HepG2 (cell line): Measurements from ENCODE around the gene FRMD8. TPM values are rescaled to one million over a fixed set of nuclear protein-coding genes. Genes with fewer than 3 reads are reported as not detected.

Experiments used
- KDM5B ChIP-seq: sonication (generic); formaldehyde crosslinking; IDR thresholded peaks from 2 replicates; pipeline ENCODE4 v1.4.0; 2020; ENCODE audit warnings: missing genetic modification reagents, mild to moderate bottlenecking, borderline replicate concordance
- MBNL3 ChIP-seq: fragments of 250-450 bp; sonication (Bioruptor Pico); conservative IDR thresholded peaks from 2 replicates; pipeline ENCODE4 v1.8.0; 2022; ENCODE audit warnings: mild to moderate bottlenecking, inconsistent platforms
- RBM39 ChIP-seq: fragments of 200-400 bp; formaldehyde crosslinking; IDR thresholded peaks from one replicate; pipeline ENCODE4 v1.6.1; 2018; ENCODE audit warnings: antibody characterized with exemption, mild to moderate bottlenecking, low read depth, low read length; ENCODE audit not compliant: poor library complexity, severe bottlenecking
- SP140L ChIP-seq: sonication (generic); formaldehyde crosslinking; IDR thresholded peaks from 2 replicates; pipeline ENCODE4 v1.4.0; 2020; ENCODE audit warnings: missing genetic modification reagents, borderline replicate concordance
- TBX3 ChIP-seq: fragments of 450-650 bp; IDR thresholded peaks from 2 replicates; pipeline ENCODE4 v1.6.1; 2017; ENCODE audit warnings: antibody characterized with exemption, mild to moderate bottlenecking, inconsistent platforms, borderline replicate concordance
- TEAD2 ChIP-seq: sonication (generic); formaldehyde crosslinking; IDR thresholded peaks from 2 replicates; pipeline ENCODE4 v1.9.0; 2021; ENCODE audit warnings: missing genetic modification reagents
- THAP9 ChIP-seq: sonication (generic); formaldehyde crosslinking; IDR thresholded peaks from 2 replicates; pipeline ENCODE4; 2020; ENCODE audit warnings: missing genetic modification reagents, mild to moderate bottlenecking, borderline replicate concordance
- ZBTB44 ChIP-seq: sonication (generic); formaldehyde crosslinking; IDR thresholded peaks from 2 replicates; pipeline ENCODE4 v1.4.0; 2020; ENCODE audit warnings: missing genetic modification reagents
- ZNF382 ChIP-seq: sonication (generic); formaldehyde crosslinking; IDR thresholded peaks from 2 replicates; pipeline ENCODE4 v1.5.0; 2020; ENCODE audit warnings: missing genetic modification reagents, mild to moderate bottlenecking, borderline replicate concordance
- ZNF503 ChIP-seq: sonication (generic); formaldehyde crosslinking; IDR thresholded peaks from 2 replicates; pipeline ENCODE4 v1.4.0; 2020; ENCODE audit warnings: missing genetic modification reagents
- ZNF724P ChIP-seq: sonication (generic); formaldehyde crosslinking; IDR thresholded peaks from 2 replicates; pipeline ENCODE4 v1.8.0; 2022; ENCODE audit warnings: missing genetic modification reagents, borderline replicate concordance
- ZNF891 ChIP-seq: sonication (generic); formaldehyde crosslinking; IDR thresholded peaks from 2 replicates; pipeline ENCODE4 v1.5.0; 2020; ENCODE audit warnings: mild to moderate bottlenecking, missing genetic modification reagents
- polyA plus RNA-seq, 8 experiments: library from polyadenylated mRNA; depleted of rRNA in 3 of 8; stranded (reverse) in 7 of 8; unstranded in 1 of 8; fragments of >200 nt; fragmentation: Illumina TruSeq in 4 of 8; extraction: Trizol in 4 of 8; gene quantifications; 2 replicates each; pipeline versions ENCODE4 v1.2.1 to v1.2.3, GENCODE V29; 2011 to 2016; ENCODE audit warnings: low read depth in 4 of 8, missing spikeins in 1 of 8, mixed read lengths in 1 of 8; ENCODE audit not compliant: insufficient read depth in 1 of 8
- total RNA-seq, 5 experiments: library from RNA; depleted of rRNA; stranded (reverse); fragments of >200 nt; fragmentation: Illumina TruSeq; extraction: Trizol; gene quantifications; 2 replicates each; pipeline ENCODE4 v1.2.3, GENCODE V29; 2016; ENCODE audit warnings: low read depth in 1 of 5
- TF ChIP-seq, protein P1 (sequence below): sonication (generic); formaldehyde crosslinking; conservative IDR thresholded peaks from 2 replicates; pipeline ENCODE4 v1.8.1; 2023; ENCODE audit warnings: missing genetic modification reagents
- TF ChIP-seq, protein P2 (sequence below): sonication (generic); formaldehyde crosslinking; IDR thresholded peaks from 2 replicates; pipeline ENCODE4 v1.4.0; 2020; ENCODE audit warnings: missing genetic modification reagents
- TF ChIP-seq, protein P3 (sequence below): sonication (generic); formaldehyde crosslinking; IDR thresholded peaks from 2 replicates; pipeline ENCODE4 v1.4.0; 2020; ENCODE audit warnings: missing genetic modification reagents, mild to moderate bottlenecking, borderline replicate concordance

FRMD8 gene
- total and polyA plus RNA-seq, 2 of the 13 experiments (the other 11 are each of a cell fraction or from before 2014, with no cell fraction given) = 5.8 to 20.6 TPM

DNA sequence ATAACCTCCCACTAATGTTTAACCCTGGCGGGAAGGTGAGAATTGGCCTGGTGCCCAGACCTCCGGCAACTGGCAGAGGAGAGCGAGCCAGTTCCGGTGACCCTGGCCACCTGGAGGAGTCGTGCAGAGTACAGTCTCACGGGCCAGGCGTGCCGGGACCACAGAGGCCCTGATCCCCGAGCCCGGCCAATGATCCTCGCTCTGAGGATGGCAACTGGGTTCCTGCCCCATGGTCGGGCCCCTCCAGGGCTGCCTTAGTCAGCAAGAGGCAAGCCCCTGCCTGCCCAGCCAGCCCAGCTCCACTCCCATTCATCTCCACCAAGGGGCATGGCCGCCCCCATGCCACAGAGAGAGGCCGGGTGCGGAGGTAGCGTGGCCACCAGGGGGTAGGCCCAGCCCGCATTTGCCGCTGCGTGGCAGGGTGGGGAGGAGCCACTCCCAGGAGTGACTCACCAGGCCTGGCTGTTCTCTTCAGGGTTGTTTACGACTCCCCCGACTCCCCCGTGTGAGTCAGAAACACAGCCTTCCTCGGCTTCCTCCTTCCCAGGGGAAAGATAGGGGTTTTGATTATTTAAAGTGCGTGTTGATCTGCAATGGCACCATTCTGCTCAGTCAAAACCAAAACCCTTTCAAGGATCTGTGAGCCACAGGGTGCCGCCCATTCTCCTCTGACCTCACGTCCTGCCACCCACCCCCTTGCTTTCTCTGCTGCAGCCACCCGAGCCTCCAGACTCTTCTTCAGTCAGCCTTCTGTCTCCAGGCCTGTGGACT is 4.2 kb upstream of the FRMD8 start, which contains the start of gene SLC25A45 (continued):
- TF ChIP-seq, protein P1, sequence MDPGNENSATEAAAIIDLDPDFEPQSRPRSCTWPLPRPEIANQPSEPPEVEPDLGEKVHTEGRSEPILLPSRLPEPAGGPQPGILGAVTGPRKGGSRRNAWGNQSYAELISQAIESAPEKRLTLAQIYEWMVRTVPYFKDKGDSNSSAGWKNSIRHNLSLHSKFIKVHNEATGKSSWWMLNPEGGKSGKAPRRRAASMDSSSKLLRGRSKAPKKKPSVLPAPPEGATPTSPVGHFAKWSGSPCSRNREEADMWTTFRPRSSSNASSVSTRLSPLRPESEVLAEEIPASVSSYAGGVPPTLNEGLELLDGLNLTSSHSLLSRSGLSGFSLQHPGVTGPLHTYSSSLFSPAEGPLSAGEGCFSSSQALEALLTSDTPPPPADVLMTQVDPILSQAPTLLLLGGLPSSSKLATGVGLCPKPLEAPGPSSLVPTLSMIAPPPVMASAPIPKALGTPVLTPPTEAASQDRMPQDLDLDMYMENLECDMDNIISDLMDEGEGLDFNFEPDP (CRISPR knock-in tag) = no peak
- TF ChIP-seq KDM5B = peak; percentile 73; the same call in 1 of the 2 replicates
- TF ChIP-seq, protein P2, sequence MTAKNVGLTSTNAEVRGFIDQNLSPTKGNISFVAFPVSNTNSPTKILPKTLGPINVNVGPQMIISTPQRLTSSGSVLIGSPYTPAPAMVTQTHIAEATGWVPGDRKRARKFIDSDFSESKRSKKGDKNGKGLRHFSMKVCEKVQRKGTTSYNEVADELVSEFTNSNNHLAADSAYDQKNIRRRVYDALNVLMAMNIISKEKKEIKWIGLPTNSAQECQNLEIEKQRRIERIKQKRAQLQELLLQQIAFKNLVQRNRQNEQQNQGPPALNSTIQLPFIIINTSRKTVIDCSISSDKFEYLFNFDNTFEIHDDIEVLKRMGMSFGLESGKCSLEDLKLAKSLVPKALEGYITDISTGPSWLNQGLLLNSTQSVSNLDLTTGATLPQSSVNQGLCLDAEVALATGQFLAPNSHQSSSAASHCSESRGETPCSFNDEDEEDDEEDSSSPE (CRISPR knock-in tag) = peak; percentile 92
- TF ChIP-seq ZBTB44 (CRISPR knock-in tag) = peak; percentile 68; the same call in 1 of the 2 replicates
- TF ChIP-seq RBM39 = peak; percentile 78
- peak; percentile 40; the same call in 1 of the 2 replicates for TF ChIP-seq TBX3
- no peak for TF ChIP-seq MBNL3 (CRISPR knock-in tag)
- peak; percentile 69; the same call in 1 of the 2 replicates for TF ChIP-seq SP140L (CRISPR knock-in tag)
- TF ChIP-seq ZNF382 = no peak
- peak; percentile 85 for TF ChIP-seq ZNF724P (CRISPR knock-in tag)
- peak; percentile 84; the same call in 1 of the 2 replicates for TF ChIP-seq THAP9 (CRISPR knock-in tag)
- TF ChIP-seq, protein P3, sequence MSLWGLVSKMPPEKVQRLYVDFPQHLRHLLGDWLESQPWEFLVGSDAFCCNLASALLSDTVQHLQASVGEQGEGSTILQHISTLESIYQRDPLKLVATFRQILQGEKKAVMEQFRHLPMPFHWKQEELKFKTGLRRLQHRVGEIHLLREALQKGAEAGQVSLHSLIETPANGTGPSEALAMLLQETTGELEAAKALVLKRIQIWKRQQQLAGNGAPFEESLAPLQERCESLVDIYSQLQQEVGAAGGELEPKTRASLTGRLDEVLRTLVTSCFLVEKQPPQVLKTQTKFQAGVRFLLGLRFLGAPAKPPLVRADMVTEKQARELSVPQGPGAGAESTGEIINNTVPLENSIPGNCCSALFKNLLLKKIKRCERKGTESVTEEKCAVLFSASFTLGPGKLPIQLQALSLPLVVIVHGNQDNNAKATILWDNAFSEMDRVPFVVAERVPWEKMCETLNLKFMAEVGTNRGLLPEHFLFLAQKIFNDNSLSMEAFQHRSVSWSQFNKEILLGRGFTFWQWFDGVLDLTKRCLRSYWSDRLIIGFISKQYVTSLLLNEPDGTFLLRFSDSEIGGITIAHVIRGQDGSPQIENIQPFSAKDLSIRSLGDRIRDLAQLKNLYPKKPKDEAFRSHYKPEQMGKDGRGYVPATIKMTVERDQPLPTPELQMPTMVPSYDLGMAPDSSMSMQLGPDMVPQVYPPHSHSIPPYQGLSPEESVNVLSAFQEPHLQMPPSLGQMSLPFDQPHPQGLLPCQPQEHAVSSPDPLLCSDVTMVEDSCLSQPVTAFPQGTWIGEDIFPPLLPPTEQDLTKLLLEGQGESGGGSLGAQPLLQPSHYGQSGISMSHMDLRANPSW (CRISPR knock-in tag) = no peak
- TF ChIP-seq ZNF503 (CRISPR knock-in tag) = no peak; the same call in 1 of the 2 replicates
- TF ChIP-seq TEAD2 (CRISPR knock-in tag) = no peak
- peak; percentile 90 for TF ChIP-seq ZNF891 (CRISPR knock-in tag)
